Endothelial cell of umbilical vein (primary cell): ENCODE results near the gene PKP3. TPM values are rescaled to one million over a fixed set of nuclear protein-coding genes. Genes with fewer than 3 reads are reported as not detected.

ENCODE experiments used
- BruUV-seq: library from RNA; stranded (reverse); fragments of 400-500 nt; replicated peaks from 2 replicates; lab custom pipeline; 2021; lab: Mats Ljungman, UMichigan
- CTCF ChIA-PET: fragments of 300-600, 350-600 bp; sonication (Branson Sonifier 250); formaldehyde crosslinking; loops from one replicate; lab custom pipeline; 2021; ENCODE audit warnings: antibody characterized with exemption, inconsistent platforms; lab: Charles Lee
- POLR2A ChIA-PET: fragments of 300-600, 350-600 bp; sonication (Branson Sonifier 250); formaldehyde crosslinking; loops from one replicate; lab custom pipeline; 2021; ENCODE audit warnings: antibody characterized with exemption, inconsistent platforms; lab: Charles Lee
- DNase-seq: peaks from one replicate; pipeline ENCODE4 v3.0.0-alpha.2; 2011; ENCODE audit warnings: low read depth, low spot score
- FAIRE-seq: peaks from 2 replicates; lab custom pipeline; 2011; peaks lifted over from hg19 to GRCh38; lab: Jason Lieb, UNC
- H2AFZ ChIP-seq: 2 replicates; pipeline ENCODE4 v1.6.0; 2012; ENCODE audit warnings: low read depth, low read length, control low read depth, inconsistent platforms
- H3K27ac ChIP-seq: 2 replicates; pipeline ENCODE4 v1.5.1; 2011; ENCODE audit warnings: low read depth, mild to moderate bottlenecking, control low read depth, low read length, moderate library complexity; ENCODE audit not compliant: insufficient read depth
- H3K27me3 ChIP-seq, 2 experiments: 2 replicates each; pipeline versions ENCODE4 v1.6.0 to v1.6.1; 2011; ENCODE audit warnings: low read length in 2 of 2, mixed read lengths in 1 of 2; ENCODE audit not compliant: control insufficient read depth in 2 of 2, insufficient read depth in 2 of 2
- H3K36me3 ChIP-seq, 2 experiments: 2 replicates in 1 of 2; 3 replicates in 1 of 2; pipeline ENCODE4 v1.5.1; 2011; ENCODE audit warnings: low read length in 2 of 2, mild to moderate bottlenecking in 1 of 2, moderate library complexity in 1 of 2; ENCODE audit not compliant: control insufficient read depth in 2 of 2, insufficient read depth in 2 of 2; ENCODE audit errors: extremely low read depth in 1 of 2
- H3K4me1 ChIP-seq: 3 replicates; pipeline ENCODE4 v1.5.1; 2011; ENCODE audit warnings: mild to moderate bottlenecking, low read length; ENCODE audit not compliant: control insufficient read depth, insufficient read depth; ENCODE audit errors: extremely low read depth
- H3K4me2 ChIP-seq: 2 replicates; pipeline ENCODE4 v1.6.1; 2011; ENCODE audit warnings: low read length, control low read depth, mixed read lengths; ENCODE audit not compliant: insufficient read depth
- H3K4me3 ChIP-seq, 3 experiments: fragments of 200-600 bp in 1 of 3; sonication (generic), shearing (Covaris generic) in 1 of 3; replicated peaks in 1 of 3; 2 replicates each; pipeline ENCODE4 v1.5.1; 2011 to 2016; ENCODE audit warnings: control low read depth in 3 of 3, low read length in 3 of 3, mild to moderate bottlenecking in 2 of 3, inconsistent platforms in 1 of 3, low read depth in 1 of 3, moderate library complexity in 1 of 3; ENCODE audit not compliant: insufficient read depth in 1 of 3
- H3K79me2 ChIP-seq: 2 replicates; pipeline ENCODE4 v1.6.0; 2012; ENCODE audit warnings: low read length, inconsistent platforms; ENCODE audit not compliant: control insufficient read depth, insufficient read depth
- H3K9ac ChIP-seq: replicated peaks from 2 replicates; pipeline ENCODE3; 2011; ENCODE audit warnings: low read length, control low read depth; ENCODE audit not compliant: insufficient read depth; ENCODE audit errors: extremely low read depth
- H3K9me1 ChIP-seq: replicated peaks from 3 replicates; pipeline ENCODE4 v1.6.0; 2011; ENCODE audit warnings: mild to moderate bottlenecking, low read length; ENCODE audit not compliant: control insufficient read depth, insufficient read depth; ENCODE audit errors: extremely low read depth
- H3K9me3 ChIP-seq: replicated peaks from 2 replicates; pipeline ENCODE4 v1.5.1; 2012; ENCODE audit warnings: low read length, inconsistent platforms; ENCODE audit not compliant: control insufficient read depth, insufficient read depth
- H4K20me1 ChIP-seq: replicated peaks from 2 replicates; pipeline ENCODE3; 2011; ENCODE audit warnings: mild to moderate bottlenecking, low read length; ENCODE audit not compliant: control insufficient read depth, insufficient read depth; ENCODE audit errors: extremely low read depth
- CTCF ChIP-seq, 2 donors: IDR thresholded peaks; 1 replicate in 1 of 2; 2 replicates in 1 of 2; pipeline ENCODE4 v1.5.1; 2011; ENCODE audit warnings: low read length in 2 of 2, mild to moderate bottlenecking in 2 of 2, moderate library complexity in 2 of 2, control low read depth in 1 of 2, inconsistent platforms in 1 of 2, low read depth in 1 of 2; ENCODE audit not compliant: insufficient read depth in 1 of 2; ENCODE audit errors: extremely low read depth in 1 of 2
- EZH2 ChIP-seq: IDR thresholded peaks from 2 replicates; pipeline ENCODE4 v1.6.1; 2012; ENCODE audit warnings: borderline replicate concordance, low read depth, mild to moderate bottlenecking, moderate library complexity, low read length, inconsistent platforms; ENCODE audit not compliant: severe bottlenecking
- FOS ChIP-seq: IDR thresholded peaks from 2 replicates; pipeline ENCODE4 v1.6.1; 2011; ENCODE audit warnings: mild to moderate bottlenecking, low read length, moderate library complexity, borderline replicate concordance; ENCODE audit not compliant: insufficient read depth
- GATA2 ChIP-seq: IDR thresholded peaks from 2 replicates; pipeline ENCODE4 v1.7.0; 2011; ENCODE audit warnings: low read depth, mild to moderate bottlenecking, moderate library complexity, mixed read lengths, low read length; ENCODE audit not compliant: insufficient read length, insufficient read depth
- JUN ChIP-seq: IDR thresholded peaks from 2 replicates; pipeline ENCODE4 v1.6.1; 2011; ENCODE audit warnings: borderline replicate concordance, low read depth; ENCODE audit not compliant: insufficient read length, insufficient read depth
- MAX ChIP-seq: IDR thresholded peaks from 2 replicates; pipeline ENCODE4 v1.6.1; 2011; ENCODE audit not compliant: insufficient read depth, insufficient read length
- MYC ChIP-seq: IDR thresholded peaks from one replicate; pipeline ENCODE4 v1.6.1; 2011; ENCODE audit warnings: mild to moderate bottlenecking, low read depth, low read length
- POLR2A ChIP-seq: IDR thresholded peaks from 2 replicates; pipeline ENCODE4 v1.6.1; 2012; ENCODE audit warnings: low read depth, mild to moderate bottlenecking, control low read depth, low read length
- POLR2AphosphoS5 ChIP-seq: IDR thresholded peaks from 2 replicates; pipeline ENCODE4 v1.6.1; 2012; ENCODE audit warnings: low read depth, mild to moderate bottlenecking, control low read depth, low read length, moderate library complexity; ENCODE audit not compliant: insufficient read depth
- dilution Hi-C: fragments of 300-500 bp; cut with MboI; formaldehyde crosslinking; loops from one replicate; pipeline ENCODE4 v1.15.0; 2019; ENCODE audit warnings: low sequenced_read_pairs; ENCODE audit not compliant: extremely low pct_ligation_motif_present
- intact Hi-C: fragments of 100-400 bp; cut with micrococcal nuclease; formaldehyde crosslinking; loops from one replicate; pipeline ENCODE4 v1.10.0; 2022
- polyA plus RNA-seq, 4 experiments: library from polyadenylated mRNA; depleted of rRNA in 3 of 4; stranded (reverse) in 3 of 4; unstranded in 1 of 4; fragments of >200 nt; gene quantifications; 2 replicates each; pipeline versions ENCODE4 v1.2.1 to v1.2.3, GENCODE V29; 2011 to 2012; ENCODE audit warnings: missing spikeins in 1 of 4
- total RNA-seq: library from RNA; stranded (reverse); gene quantifications from 2 replicates; pipeline ENCODE4 v1.2.3, GENCODE V29; 2021

Gene PKP3
- total and polyA plus RNA-seq, 2 donors (not counting 3 experiments of a cell fraction or from before 2014, with no cell fraction given), result 0.27 to 0.59 TPM

- Histone ChIP-seq H3K36me3 (peaks cover 0 to 17% of the 10 kb centered on the region in 2 experiments), H3K27me3 (no peaks in the 10 kb centered on the region), H3K9me1 (no peaks in the 10 kb centered on the region), H3K4me2 (peak within 1 kb of the TSS; percentile 71), H3K4me3 (peak within 1 kb of the TSS; percentile 37 to 88 (median 55)), H3K79me2 (peaks cover 46% of the 10 kb centered on the region), H3K27ac (peak within 1 kb of the TSS; percentile 19), H4K20me1 (no peaks in the 10 kb centered on the region), H3K4me1 (peaks cover 14% of the 10 kb centered on the region), H2AFZ (peak within 1 kb of the TSS; percentile 68), H3K9me3 (no peaks in the 10 kb centered on the region), H3K9ac (peak within 1 kb of the TSS; percentile 69)
- intact Hi-C loops, result loop anchor here (1.0 to 5.0 kb wide), 4 partner anchors 57 to 198 kb away; partner anchors contain the start of gene RNH1
- no TSS peak for BruUV-seq
- DNase-seq, result peak; percentile 95
- POLR2A ChIA-PET, result interaction anchor here (0.6 kb wide), 1 partner anchor 293 kb away, joined by 3 read pairs; no protein-coding TSS in a partner anchor
- no peak for TF ChIP-seq MAX
- peak; percentile 35 for TF ChIP-seq MYC
- TF ChIP-seq GATA2, result no peak
- no peak for TF ChIP-seq FOS
- peak; percentile 84 for TF ChIP-seq POLR2AphosphoS5
- no peak for TF ChIP-seq EZH2
- no peak for TF ChIP-seq JUN
- TF ChIP-seq CTCF (IDR thresholded peaks at IDR 0.05; ENCODE audit: extremely low read depth in 1 of 2, insufficient read depth in 1 of 2, low read depth in 1 of 2, low read length in 2 of 2), result no peak
- TF ChIP-seq POLR2A, result peak; percentile 88
- peak; percentile 99 for FAIRE-seq
- CTCF ChIA-PET, result interaction anchor here (1.0 to 4.3 kb wide), 14 partner anchors 10 to 200 kb away, joined by 3 to 55 read pairs (median 5); partner anchors contain the start of gene SIGIRR
- dilution Hi-C loops, result no loop called here
Measured at GRCh38 chr11:449889-450808, 56.1 kb downstream of the PKP3 start, which contains the start of gene PTDSS2. Gene PTDSS2 (plus strand): TSS chr11:450279. CDS start chr11:450456, 177 bp downstream.
